Neural progenitor cell (in vitro differentiated cells): ENCODE data around the gene UBXN11.

Experiments used
- EZH2 ChIP-seq: fragments of 200-600 bp; sonication (generic); IDR thresholded peaks from 2 replicates; pipeline ENCODE4 v1.6.1; 2017; ENCODE audit warnings: antibody characterized with exemption, mild to moderate bottlenecking, moderate library complexity
- EZH2phosphoT487 ChIP-seq: fragments of 200-600 bp; sonication (generic); IDR thresholded peaks from 2 replicates; pipeline ENCODE4 v1.6.1; 2017; ENCODE audit warnings: antibody characterized with exemption
- TF ChIP-seq, protein P1 (sequence below): fragments of 200-600 bp; sonication (generic); IDR thresholded peaks from 2 replicates; pipeline ENCODE4 v1.5.1; 2017; ENCODE audit warnings: antibody characterized with exemption, mild to moderate bottlenecking

DNA sequence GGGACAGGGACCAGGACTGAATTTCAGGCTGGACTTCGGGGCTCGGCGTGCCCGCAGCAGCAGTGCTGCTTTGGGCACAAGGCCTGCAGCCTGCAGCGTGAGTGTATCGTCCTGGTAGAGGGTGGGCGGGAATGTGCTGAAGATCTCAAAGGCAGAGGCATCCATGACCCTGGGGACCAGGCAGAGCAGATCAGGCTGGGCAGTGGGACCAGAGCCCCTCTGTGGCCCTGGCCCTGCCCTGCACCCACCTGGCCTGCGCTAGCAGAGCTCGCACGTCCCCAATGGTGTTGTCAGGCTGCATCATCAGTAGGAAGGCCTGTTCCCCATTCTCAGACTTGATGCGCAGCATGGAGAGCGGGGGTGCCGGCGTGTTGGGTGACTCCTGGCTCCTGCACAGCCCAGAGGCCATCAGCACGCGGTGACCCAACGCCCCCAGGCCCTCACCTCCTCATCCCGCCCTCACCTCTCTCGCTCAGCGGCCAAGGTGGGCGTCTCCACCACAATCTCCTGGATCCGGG lies 24.0 kb downstream of the UBXN11 start:
- no peak for TF ChIP-seq EZH2phosphoT487
- TF ChIP-seq, protein P1, sequence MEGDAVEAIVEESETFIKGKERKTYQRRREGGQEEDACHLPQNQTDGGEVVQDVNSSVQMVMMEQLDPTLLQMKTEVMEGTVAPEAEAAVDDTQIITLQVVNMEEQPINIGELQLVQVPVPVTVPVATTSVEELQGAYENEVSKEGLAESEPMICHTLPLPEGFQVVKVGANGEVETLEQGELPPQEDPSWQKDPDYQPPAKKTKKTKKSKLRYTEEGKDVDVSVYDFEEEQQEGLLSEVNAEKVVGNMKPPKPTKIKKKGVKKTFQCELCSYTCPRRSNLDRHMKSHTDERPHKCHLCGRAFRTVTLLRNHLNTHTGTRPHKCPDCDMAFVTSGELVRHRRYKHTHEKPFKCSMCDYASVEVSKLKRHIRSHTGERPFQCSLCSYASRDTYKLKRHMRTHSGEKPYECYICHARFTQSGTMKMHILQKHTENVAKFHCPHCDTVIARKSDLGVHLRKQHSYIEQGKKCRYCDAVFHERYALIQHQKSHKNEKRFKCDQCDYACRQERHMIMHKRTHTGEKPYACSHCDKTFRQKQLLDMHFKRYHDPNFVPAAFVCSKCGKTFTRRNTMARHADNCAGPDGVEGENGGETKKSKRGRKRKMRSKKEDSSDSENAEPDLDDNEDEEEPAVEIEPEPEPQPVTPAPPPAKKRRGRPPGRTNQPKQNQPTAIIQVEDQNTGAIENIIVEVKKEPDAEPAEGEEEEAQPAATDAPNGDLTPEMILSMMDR, result no peak
- no peak for TF ChIP-seq EZH2
